Activated gamma-delta T cell treated with Interleukin-2 at 50 U/mL for 16 hours (primary cell): ENCODE data around the gene DRC3.
"Not testable (repeated sequence)": the region's sequence is repeated elsewhere in the genome, so short reads cannot be mapped to it uniquely, and the experiment has no call there.

ENCODE experiments used
- DNase-seq: peaks from one replicate; pipeline ENCODE4 v3.0.0-alpha.2; 2020

DRC3 gene

GRCh38 chr17:17972126-17972951 is at the start of gene DRC3, which contains the start of gene TOM1L2:
DRC3 (plus strand) TSS chr17:17972862; CDS start chr17:17977599, 4,737 bp downstream.
TOM1L2 (minus strand) TSS chr17:17972400; CDS start chr17:17972313, 87 bp downstream.
- DNase-seq: peak; percentile 100

GRCh38 chr17:17924131-17924856 is 48.4 kb upstream of the DRC3 start:
- DNase-seq: no peak

GRCh38 chr17:17924857-17925250 is 47.8 kb upstream of the DRC3 start:
- DNase-seq: no peak

GRCh38 chr17:17926036-17926435 is 46.6 kb upstream of the DRC3 start:
- no peak for DNase-seq

GRCh38 chr17:17926840-17927449 is 45.7 kb upstream of the DRC3 start:
- DNase-seq: no peak

GRCh38 chr17:17928398-17929287 is 44.0 kb upstream of the DRC3 start:
- no peak for DNase-seq

- DNase-seq: no peak
These were observed 42.8 kb upstream of the DRC3 start for GRCh38 chr17:17929655-17930380.

- DNase-seq: no peak
These were observed 42.0 kb upstream of the DRC3 start for GRCh38 chr17:17930674-17931073.

GRCh38 chr17:17931159-17931558 is 41.5 kb upstream of the DRC3 start:
- no peak for DNase-seq

GRCh38 chr17:17933775-17934174 is 38.9 kb upstream of the DRC3 start:
- DNase-seq: no peak

GRCh38 chr17:17934214-17934613 is 38.4 kb upstream of the DRC3 start:
- DNase-seq: no peak

GRCh38 chr17:17934806-17935205 is 37.9 kb upstream of the DRC3 start:
- DNase-seq: no peak

GRCh38 chr17:17935321-17936271 is 37.1 kb upstream of the DRC3 start:
- DNase-seq: no peak

GRCh38 chr17:17937201-17937853 is 35.3 kb upstream of the DRC3 start:
- no peak for DNase-seq

GRCh38 chr17:17937958-17938357 is 34.7 kb upstream of the DRC3 start:
- no peak for DNase-seq

- DNase-seq: no peak
These were observed 34.1 kb upstream of the DRC3 start for GRCh38 chr17:17938388-17939107.

GRCh38 chr17:17939941-17940340 is 32.7 kb upstream of the DRC3 start:
- not testable (repeated sequence) for DNase-seq

GRCh38 chr17:17940441-17940911 is 32.2 kb upstream of the DRC3 start:
- DNase-seq: no peak

- no peak for DNase-seq
These were observed 31.6 kb upstream of the DRC3 start for GRCh38 chr17:17941015-17941414.
